Hepatocyte (in vitro differentiated cells): ENCODE measurements around the gene KIAA0586.

Experiments used
- EZH2 ChIP-seq: fragments of 200-600 bp; sonication (generic); IDR thresholded peaks from 2 replicates; pipeline ENCODE4 v1.6.1; 2016; ENCODE audit warnings: antibody characterized with exemption, mild to moderate bottlenecking, borderline replicate concordance
- EZH2phosphoT487 ChIP-seq: fragments of 200-600 bp; sonication (generic); IDR thresholded peaks from one replicate; pipeline ENCODE4 v1.6.1; 2018; ENCODE audit warnings: antibody characterized with exemption, mild to moderate bottlenecking, low read depth, moderate library complexity; ENCODE audit not compliant: unreplicated experiment, severe bottlenecking
- TF ChIP-seq, protein P1 (sequence below): fragments of 200-600 bp; sonication (generic); IDR thresholded peaks from 2 replicates; pipeline ENCODE4 v1.5.1; 2016; ENCODE audit warnings: antibody characterized with exemption, mild to moderate bottlenecking; ENCODE audit not compliant: poor library complexity

DNA sequence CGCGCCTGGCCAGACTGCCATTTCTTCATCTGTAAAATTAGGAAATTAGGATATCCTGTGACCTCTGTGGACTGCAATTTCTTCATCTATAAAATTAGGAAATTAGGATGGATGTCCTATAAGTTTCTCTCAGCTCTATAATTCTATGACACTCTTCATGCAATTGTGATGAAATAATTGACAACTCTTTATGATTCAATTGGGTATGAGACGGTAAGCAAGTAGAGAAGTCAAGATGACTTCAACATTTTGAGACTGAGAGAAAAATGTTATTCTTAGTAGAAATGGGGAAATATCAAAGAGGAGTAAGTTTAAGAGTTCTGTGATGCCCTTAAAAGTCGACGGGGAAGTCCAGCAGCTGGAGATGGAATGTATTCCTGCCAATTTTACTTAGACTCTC is 12.0 kb downstream of the KIAA0586 start:
- TF ChIP-seq, protein P1, sequence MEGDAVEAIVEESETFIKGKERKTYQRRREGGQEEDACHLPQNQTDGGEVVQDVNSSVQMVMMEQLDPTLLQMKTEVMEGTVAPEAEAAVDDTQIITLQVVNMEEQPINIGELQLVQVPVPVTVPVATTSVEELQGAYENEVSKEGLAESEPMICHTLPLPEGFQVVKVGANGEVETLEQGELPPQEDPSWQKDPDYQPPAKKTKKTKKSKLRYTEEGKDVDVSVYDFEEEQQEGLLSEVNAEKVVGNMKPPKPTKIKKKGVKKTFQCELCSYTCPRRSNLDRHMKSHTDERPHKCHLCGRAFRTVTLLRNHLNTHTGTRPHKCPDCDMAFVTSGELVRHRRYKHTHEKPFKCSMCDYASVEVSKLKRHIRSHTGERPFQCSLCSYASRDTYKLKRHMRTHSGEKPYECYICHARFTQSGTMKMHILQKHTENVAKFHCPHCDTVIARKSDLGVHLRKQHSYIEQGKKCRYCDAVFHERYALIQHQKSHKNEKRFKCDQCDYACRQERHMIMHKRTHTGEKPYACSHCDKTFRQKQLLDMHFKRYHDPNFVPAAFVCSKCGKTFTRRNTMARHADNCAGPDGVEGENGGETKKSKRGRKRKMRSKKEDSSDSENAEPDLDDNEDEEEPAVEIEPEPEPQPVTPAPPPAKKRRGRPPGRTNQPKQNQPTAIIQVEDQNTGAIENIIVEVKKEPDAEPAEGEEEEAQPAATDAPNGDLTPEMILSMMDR: no peak
- TF ChIP-seq EZH2phosphoT487 (no peak), EZH2 (no peak)
